HTR-8/SVneo (cell line): ENCODE measurements around the gene SPATA24.
A peak's percentile ranks its signal among the peaks of the same experiment; 100 is the strongest.
"Not testable (repeated sequence)": the region's sequence is repeated elsewhere in the genome, so short reads cannot be mapped to it uniquely, and the experiment has no call there.

Source experiments
- DNase-seq: peaks from one replicate; pipeline ENCODE4 v3.0.0; 2011; ENCODE audit warnings: low spot score, mixed read lengths; ENCODE audit not compliant: insufficient read length
- FAIRE-seq: peaks from 2 replicates; lab custom pipeline; 2011; peaks lifted over from hg19 to GRCh38; lab: Jason Lieb, UNC

SPATA24 gene, protein sequence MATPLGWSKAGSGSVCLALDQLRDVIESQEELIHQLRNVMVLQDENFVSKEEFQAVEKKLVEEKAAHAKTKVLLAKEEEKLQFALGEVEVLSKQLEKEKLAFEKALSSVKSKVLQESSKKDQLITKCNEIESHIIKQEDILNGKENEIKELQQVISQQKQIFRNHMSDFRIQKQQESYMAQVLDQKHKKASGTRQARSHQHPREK

GRCh38 chr5:139403787-139404483, at the start of gene SPATA24:
SPATA24 (minus strand) TSS chr5:139404089; CDS start chr5:139404060, 29 bp downstream.
- DNase-seq: peak; percentile 98
- peak; percentile 83 for FAIRE-seq

GRCh38 chr5:139451878-139452660, 48.2 kb upstream of the SPATA24 start:
- DNase-seq: no peak
- no peak for FAIRE-seq

DNA sequence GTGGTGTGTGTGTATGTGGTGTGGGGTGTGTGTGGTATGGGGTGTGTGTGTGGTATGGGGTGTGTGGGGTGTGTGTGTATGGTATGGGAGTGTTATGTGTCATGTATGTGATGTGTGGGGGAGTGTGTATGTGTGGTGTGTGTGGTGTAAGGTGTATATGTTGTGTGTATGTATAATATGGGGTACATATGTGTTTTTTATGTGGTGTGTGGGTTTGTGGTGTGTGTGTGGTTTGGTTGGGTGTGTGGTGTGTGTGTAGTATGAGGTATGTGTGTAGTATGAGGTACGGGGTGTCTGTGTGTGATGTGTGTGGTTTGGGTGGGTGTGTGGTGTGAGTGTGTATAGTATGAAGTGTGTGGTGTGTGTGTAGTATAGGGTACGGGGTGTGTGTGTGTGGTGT, 47.3 kb upstream of the SPATA24 start:
- DNase-seq (no peak), FAIRE-seq (peak; percentile 87)

DNA sequence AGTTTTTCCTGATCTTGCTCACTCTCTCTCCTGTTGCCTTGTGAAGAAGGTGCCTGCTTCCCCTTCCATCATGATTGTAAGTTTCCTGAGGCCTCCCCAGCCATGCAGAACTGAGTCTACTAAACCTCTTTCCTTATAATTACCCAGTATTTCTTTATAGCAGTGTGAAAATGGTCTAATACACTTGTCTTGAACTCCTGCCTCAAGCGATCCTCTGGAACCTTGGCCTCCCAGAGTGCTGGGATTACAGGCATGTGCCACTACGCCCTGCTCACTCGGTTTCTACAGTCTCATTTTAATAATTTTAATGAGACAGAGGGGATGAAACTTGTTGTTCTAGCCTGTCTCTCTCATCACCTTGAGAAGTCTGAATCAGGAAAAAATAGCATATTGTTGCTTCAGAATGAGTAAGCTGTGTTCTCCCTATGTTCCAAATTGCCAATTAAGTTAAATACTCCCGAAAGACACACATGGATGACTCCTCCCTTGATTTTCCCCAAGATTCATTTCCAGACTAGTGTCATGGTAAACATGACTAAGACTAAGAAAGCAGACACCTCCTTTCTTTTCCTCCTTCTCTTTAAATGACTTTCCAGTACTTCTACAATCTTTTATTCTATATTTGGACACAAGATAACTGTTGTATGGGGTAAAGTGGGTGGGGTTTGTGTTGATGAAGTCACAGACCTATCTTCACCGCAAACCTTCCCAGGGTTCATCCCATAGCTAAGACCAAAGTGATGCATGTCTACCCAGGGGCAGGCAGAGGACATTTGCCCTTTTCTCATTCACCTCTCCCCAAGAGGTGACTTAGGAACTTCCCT, 43.3 kb upstream of the SPATA24 start:
- DNase-seq (no peak), FAIRE-seq (no peak)

- DNase-seq (no peak), FAIRE-seq (no peak)
Observed at GRCh38 chr5:139445325-139446170, 41.7 kb upstream of the SPATA24 start.

DNA sequence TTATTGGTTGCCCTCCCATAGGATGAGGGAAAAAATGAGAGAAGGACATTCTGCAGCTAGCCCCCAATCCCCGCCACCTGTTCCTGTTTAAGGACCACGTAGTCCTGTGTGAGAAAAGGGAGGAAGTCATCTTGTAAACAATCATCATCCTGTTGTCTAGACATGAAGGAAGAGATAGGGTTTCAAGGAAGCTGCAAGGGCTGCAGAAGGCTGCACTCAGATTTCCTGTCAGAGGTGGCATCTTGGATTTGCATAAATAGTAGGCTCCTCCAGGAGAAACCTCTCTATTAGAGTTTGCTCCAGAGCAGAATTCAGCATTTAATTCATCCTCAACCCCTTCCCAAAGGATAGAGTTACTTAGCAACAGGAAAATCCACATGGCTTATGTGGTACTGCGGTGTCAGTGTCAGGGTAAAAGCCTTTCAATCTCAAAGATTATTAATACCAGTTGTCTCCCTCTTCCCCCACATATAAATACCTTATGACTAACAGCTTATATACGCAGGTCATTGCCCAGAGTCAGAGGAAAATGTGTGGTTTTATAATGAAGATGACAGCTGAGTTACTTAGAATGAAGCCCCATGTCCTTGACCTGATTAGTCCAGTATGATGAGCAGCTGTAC, 40.1 kb upstream of the SPATA24 start:
- no peak for FAIRE-seq
- DNase-seq: peak; percentile 62

DNA sequence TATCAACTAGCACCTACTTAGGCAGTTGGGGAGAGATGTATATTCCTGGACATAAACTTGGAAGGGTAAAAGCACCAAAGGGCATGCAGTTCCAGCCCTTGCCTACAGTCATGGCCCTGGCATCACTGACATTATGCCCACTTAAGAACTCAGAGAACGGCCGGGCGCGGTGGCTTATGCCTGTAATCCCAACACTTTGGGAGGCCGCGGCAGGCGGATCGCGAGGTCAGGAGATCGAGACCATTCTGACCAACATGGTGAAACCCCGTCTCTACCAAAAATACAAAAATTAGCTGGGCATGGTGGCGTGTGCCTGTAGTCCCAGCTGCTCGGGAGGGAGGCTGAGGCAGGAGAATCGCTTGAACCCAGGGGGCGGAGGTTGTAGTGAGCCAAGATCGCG, 36.5 kb upstream of the SPATA24 start:
- not testable (repeated sequence) for DNase-seq, FAIRE-seq

- DNase-seq (peak; percentile 95), FAIRE-seq (peak; percentile 81)
Observed at GRCh38 chr5:139439013-139439903, 35.4 kb upstream of the SPATA24 start, which contains the start of gene DNAJC18. DNAJC18 (minus strand) TSS chr5:139439525; CDS start chr5:139439445, 80 bp downstream.

- DNase-seq (no peak), FAIRE-seq (no peak)
Observed at GRCh38 chr5:139438707-139439012, 34.8 kb upstream of the SPATA24 start.

DNA sequence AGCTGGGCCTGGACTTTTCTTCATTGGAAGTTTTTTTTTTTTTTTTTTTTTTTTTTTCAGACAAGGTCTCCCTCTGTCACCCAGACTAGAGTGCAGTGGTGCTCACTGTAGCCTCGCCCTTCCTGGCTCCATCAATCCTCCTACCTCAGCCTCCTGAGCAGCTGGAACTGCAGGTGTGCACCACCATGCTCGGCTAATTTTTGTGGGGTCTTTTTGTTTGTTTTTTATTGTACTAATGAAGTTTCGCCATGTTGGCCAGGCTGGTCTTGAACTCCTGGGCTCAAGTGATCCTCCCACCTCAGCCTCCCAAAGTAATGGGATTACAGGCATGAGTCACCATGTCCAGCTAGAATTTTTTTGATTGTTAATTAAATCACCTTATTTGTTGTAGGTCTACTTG, 31.8 kb upstream of the SPATA24 start:
- no peak for DNase-seq
- FAIRE-seq: no peak

DNA sequence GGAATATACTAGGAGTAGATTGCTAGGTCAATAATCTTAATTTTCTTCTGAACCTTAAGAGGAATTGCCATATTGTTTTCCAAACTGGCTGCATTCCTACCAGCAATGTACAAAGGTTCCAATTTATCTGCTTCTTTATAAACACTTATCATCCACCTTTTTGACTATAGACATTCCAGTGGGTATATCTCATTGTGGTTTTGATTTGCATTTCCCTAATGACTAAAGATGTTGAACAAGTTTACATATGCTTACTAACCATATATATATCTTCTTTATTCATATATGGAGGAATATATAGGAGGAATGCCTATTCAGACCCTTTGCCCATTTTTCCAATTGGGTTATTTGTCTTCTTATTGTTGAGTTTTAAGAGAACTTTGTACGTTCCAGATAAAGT, 27.8 kb upstream of the SPATA24 start:
- FAIRE-seq (no peak), DNase-seq (no peak)

DNA sequence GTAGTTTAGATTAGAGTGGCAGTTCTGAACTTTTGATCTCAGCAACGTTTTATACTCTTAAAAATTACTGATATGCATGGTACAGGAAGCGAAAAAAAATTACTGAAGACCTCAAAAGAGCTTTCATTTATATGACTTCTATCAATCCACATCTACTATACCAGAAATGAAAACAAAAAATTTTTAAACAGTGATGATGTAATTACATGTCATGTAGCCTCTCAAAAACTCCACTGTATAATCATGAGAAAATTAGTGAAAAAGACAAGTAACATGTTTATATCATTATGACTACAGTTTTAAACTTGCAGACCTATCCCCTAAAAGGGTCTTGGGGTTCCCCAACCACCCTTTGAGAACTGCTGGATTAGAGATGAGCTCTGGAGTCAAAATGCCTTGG, 26.1 kb upstream of the SPATA24 start:
- no peak for FAIRE-seq
- DNase-seq: no peak

GRCh38 chr5:139426203-139426885, 22.5 kb upstream of the SPATA24 start:
- FAIRE-seq (no peak), DNase-seq (no peak)

DNA sequence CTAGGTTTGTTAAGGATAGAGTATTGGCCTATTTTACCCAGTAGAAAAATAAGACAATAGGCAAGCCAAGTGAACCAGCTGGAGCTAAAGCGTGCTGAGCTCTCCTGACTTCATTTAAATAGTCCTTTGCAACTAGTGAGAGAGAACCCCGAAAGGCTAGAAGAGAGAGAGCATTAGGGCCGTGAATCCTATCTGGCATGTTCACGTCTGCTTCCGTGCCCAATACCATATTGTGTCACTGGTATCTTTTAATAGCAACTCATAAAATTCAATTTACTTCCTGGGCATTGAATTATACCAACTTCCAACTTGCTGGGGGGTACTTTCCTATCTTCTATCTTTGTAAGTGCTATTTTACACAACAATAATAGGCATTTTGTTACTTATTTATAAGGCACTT, 21.6 kb upstream of the SPATA24 start:
- DNase-seq: no peak
- no peak for FAIRE-seq

- DNase-seq (peak; percentile 85), FAIRE-seq (no peak)
Observed at GRCh38 chr5:139422307-139422893, 18.5 kb upstream of the SPATA24 start.

DNA sequence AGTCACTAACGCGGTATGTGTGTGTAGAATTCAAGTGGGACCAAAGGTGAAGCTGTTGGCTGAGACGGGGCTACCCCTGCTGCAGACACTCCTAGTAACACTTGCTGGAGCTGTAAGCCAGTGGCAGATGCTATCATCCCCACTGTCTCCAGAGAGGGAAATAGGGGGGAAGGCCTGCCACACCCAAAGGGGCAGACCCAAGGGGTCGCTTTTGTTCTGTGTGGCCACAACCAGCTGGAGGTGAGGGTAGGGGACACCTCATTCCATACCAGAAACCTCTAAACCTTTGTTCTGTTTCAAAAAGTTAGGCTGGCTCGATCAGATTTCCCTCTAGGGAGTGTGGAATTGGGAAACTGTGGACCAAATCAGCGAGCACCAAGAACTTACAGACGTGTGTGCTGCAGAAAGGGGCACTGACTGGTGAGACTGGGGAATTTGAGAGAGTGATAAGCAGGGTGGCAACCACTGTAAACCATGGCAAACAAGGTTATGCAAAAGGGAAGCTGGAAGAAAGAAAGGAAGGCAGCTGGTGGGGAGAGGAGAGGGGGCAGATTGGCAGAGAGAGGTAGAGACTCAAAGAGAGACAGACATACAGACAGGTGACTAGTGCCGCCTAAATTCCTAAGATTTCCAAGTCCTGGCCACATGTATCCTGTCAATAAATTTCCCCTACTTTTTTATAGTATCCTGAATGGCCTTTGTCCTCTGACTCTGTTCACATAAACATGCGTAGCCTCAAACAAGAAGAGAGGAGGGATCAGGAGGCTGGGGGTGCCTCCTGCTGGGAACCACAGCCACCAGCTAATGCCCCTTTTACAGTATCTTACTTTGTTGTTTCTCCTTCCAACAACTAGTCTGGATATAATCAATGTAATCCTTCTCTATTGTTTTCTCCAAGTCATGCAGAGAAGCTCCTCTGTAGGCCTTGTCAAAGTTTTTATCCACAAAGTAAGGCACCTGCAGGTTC, 15.6 kb upstream of the SPATA24 start:
- DNase-seq: no peak
- no peak for FAIRE-seq
